Endothelial cell of hepatic sinusoid (primary cell): ENCODE measurements around the gene MREG.

ENCODE experiments used
- in situ Hi-C: cut with HindIII; loops from 2 replicates; pipeline ENCODE4 v1.10.0; 2017; ENCODE audit warnings: low sequenced_read_pairs

The MREG gene

DNA sequence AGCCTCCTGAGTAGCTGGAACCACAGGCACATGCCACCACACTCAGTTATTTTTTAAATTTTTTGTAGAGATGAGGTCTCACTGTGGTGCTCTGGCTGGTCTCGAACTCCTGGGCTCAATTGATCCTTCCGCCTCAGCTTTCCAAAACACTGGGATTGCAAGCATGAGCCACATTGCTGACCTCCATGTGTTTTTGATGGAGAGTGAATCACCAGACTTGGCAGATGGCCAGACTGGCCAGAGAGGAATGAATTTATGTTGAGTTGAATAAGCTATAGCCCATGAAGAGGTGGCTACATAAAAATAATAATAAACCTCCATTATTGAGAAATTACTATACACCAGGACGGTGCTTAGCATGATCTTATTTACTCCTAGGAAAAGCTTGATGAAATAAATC, 91.5 kb downstream of the MREG start:
- in situ Hi-C loops, result no loop called here

- in situ Hi-C loops, result no loop called here
These were observed 92.9 kb downstream of the MREG start for GRCh38 chr2:215920244-215921100.

- in situ Hi-C loops, result loop anchor here (10.0 kb wide), 1 partner anchor 465 kb away; no protein-coding TSS in a partner anchor
These were observed 93.6 kb downstream of the MREG start for GRCh38 chr2:215919624-215920243.

DNA sequence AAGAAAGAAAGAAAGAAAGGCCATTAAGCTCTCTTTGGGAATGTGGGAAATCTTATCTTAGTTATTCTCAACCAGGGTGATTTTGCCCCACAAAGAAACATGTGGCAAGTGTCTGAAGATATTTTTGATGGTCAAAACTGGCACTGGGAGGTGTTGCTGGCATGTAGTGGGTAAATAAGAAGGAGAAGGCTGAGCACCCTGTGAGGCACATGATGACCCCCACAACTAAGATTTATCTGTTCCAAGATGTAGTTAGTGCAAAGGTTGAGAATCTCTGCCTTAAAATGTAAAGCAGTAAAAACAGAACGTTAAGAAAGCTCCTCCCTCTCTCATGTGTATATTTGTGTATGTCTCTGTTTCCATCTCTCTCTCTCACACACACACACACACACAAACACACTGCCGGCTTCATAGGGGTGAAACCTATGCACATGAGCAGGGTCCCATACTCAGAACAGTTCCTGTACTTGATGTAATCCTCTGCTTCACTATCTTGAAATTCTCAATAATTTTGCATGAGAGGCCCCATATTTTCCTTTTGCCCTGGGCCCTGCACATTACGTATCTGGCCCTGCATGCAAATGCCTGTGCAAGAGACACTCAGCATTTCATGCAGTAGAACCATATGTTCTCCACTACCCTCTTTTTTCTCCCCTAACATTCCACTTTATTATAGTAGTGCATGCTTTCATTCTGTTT, 94.3 kb downstream of the MREG start:
- in situ Hi-C loops, result loop anchor here (10.0 kb wide), 1 partner anchor 464 kb away; no protein-coding TSS in a partner anchor

DNA sequence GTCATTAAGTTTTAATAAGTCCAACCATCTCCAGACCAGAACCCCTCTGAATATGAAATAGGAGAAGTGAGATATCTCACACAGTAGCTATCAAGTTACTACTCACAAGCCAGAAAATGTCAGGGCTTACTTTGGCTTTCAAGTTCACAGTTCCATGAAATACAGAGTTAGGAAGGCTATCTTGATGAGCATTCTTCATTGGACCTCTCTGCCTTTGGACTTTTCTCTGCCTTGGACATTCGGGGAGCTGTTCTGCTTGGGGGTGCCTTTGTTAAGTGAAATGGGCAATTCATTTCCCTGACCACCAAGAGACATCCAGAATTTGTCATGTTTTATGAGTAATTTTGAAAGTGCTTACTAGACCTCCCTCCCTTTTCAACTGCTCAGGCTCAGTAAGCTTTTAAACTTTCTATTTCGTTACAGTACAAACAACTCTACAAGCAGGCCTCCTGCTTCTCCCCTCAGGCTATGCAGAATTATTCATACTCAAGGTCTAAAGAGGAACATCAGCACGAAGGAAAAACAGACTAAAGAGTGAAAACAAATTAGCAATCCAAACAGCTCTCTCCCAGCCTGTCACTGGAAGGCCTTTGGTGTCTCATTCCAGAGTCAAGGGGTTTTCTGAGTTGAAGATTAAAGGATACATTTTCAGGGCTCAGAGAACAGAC, 95.3 kb downstream of the MREG start:
- in situ Hi-C loops, result loop anchor here (10.0 kb wide), 1 partner anchor 463 kb away; no protein-coding TSS in a partner anchor

DNA sequence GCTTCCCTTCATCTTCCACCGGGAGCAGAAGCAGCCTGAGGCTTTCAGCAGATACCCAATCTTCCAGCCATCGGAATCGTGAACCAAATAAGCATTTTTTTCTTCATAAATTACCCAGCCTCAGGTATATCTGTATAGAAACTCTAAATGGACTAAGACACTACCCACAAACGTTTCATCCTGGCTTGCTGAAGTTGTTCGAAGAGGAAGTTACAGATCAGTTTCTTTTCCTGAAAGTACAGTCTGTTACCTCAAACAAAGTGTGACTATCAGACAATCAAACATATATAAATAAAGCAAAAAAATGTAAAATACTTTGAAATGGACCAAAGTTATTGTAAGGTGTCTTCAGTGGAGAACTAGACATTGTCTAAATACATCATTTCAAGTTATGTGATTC, 97.9 kb downstream of the MREG start:
- in situ Hi-C loops, result loop anchor here (10.0 kb wide), 1 partner anchor 461 kb away; no protein-coding TSS in a partner anchor

DNA sequence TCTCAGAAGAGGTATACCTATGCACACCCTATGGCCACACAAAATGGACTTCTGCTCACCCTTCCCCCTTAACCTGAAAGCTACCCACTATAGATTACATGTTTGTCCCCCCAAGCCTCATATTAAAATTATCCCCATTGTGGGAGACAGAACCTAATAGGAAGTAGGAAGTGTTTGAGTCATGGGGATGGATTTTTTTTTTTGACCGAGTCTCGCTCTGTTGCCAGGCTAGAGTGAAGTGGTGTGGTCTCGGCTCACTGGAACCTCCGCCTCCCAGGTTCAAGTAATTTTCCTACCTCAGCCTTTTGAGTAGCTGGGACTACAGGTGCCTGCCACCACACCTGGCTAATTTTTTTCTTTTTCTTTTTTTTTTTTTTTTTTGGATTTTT, 98.6 kb downstream of the MREG start:
- in situ Hi-C loops, result loop anchor here (10.0 kb wide), 1 partner anchor 460 kb away; no protein-coding TSS in a partner anchor

- in situ Hi-C loops, result loop anchor here (10.0 kb wide), 1 partner anchor 459 kb away; no protein-coding TSS in a partner anchor
These were observed 99.1 kb downstream of the MREG start for GRCh38 chr2:215914054-215914776.

- in situ Hi-C loops, result loop anchor here (10.0 kb wide), 1 partner anchor 458 kb away; no protein-coding TSS in a partner anchor
These were observed 101.0 kb downstream of the MREG start for GRCh38 chr2:215912299-215912842.

- in situ Hi-C loops, result loop anchor here (10.0 kb wide), 1 partner anchor 457 kb away; no protein-coding TSS in a partner anchor
These were observed 101.9 kb downstream of the MREG start for GRCh38 chr2:215911301-215912085.

DNA sequence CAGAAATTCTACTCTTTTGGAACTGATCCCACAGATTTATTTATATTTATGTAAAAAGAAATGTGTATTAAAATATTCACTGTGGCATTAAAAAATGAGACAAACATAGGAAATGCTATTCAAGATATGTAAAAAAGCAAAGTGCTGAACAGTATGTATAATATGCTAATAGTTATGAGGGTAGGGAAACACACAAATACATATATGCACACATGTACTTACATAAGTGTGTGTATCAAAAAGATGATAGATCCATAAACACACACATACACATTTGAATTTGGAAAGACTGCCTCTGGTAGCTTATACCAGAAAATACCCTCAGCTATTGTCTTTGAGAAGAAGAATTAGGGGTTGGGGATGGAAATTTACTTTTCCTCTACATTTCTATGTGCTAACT, 103.2 kb downstream of the MREG start:
- in situ Hi-C loops, result loop anchor here (10.0 kb wide), 1 partner anchor 455 kb away; no protein-coding TSS in a partner anchor

DNA sequence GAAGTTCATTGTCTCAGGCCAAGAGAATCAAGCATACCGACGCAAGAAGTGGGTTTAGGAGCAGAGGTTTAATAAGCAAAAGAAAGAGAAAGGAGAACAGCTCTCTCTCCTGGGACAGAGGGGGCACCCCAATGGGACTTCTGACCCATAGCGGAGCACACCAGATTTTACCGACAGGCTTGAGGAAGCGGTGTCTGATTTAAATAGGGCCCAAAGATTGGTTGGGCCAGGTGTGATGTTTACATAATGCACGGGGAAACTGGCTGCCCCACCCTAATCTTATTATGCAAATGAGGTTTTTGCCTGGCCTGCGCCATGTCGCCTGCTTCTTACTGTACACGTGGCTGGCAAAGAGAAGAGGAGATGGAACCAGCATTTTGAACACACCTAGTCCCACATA, 106.2 kb downstream of the MREG start:
- in situ Hi-C loops, result no loop called here

DNA sequence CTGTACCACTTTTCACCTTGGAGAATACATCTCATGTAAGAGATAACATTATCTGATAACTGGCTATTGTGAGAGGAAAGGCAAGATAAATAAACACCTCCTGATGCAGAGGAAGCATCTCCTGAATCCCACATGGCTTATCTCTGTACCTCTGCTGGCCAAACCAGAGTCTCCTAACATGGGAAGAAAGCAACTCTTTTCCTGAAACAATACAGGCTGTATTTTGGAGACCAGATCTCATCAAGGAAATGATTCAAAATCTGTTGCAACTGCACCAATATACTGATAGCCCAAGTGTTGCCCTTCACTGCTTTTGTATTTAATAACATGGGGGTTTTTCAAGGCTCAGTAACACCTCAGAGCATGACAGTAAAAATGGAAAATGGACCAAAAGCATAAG, 106.9 kb downstream of the MREG start:
- in situ Hi-C loops, result no loop called here

GRCh38 chr2:215905691-215906090, 107.7 kb downstream of the MREG start:
- in situ Hi-C loops, result no loop called here

DNA sequence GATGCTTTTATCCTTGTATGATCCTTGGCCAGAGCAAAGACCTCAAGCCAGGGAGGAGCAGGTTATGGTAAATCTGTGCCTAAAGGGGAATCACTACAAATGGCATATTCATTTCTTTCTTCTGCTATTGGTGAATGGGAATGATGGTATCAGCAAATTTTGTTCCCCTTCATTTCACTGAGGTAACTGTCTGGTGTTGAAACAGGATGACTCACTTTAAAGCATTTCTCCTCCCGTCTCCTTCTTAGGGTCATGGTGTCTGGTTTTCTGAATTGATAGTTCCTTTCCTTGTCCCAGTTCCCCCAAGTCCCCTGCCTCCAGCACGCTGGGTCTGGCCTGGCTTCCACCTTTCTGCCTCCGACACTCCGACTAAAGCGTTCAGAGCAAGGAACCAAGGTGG, 109.2 kb downstream of the MREG start:
- in situ Hi-C loops, result no loop called here

GRCh38 chr2:215903203-215903602, 110.1 kb downstream of the MREG start:
- in situ Hi-C loops, result no loop called here

DNA sequence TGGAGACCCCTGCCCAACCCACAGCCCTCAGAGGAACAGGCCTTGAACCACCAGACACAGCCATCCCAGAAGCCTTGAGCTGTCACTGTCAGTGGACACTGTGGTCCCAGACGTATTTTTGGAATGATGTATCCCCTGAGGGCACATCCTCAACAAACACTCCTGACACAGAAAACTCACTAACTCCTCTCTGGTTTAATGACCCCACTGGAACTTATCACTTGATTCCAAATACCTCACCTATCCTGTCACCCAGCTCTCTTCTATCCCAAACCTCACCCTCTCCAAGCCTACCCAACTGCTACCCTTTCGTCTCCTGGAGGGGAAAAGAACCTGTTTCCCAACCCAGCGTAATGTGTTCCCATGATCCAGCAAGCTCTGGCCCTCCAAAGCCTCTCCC, 111.6 kb downstream of the MREG start:
- in situ Hi-C loops, result no loop called here

DNA sequence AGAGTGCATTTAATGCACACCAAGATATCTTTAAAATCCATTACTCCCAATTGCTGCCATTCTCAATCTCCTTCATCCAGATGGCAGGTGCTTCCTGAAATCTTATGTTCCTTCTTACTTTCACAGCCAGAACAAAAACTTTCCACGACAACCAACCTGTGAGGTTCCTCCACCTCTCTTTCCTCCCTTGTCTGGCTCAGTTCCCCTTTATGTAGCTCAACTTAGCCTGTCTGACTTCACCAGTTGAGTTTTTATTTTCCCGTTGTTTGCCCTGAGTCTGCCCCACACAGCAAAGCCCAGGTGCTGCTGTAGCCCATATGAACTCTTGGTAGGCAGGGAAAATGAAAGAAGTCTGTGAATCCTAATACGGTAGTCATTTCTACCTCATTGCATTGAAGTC, 112.5 kb downstream of the MREG start:
- in situ Hi-C loops, result no loop called here

DNA sequence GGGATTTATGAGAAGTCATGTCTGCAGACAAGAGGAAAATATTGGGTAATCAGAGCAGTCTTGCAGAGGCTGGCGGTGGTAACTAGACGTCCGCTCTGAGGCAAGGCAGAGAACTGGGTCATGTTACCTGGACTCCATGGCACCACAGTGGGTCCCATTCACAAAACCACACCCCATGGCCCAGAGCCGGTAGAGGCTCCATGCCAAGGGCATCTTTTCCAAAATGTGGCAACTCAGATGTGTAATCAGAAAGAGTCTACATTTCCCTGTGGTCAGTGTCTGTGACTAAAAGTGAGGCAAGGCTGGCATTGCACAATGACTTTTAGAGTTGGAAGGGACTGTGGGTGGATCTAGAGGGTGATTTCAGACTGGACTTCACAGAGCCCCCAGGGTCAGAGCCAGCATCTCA, 113.1 kb downstream of the MREG start:
- in situ Hi-C loops, result no loop called here
